GM23338 (cell line): Measurements from ENCODE around the gene CENPL. TPM values are rescaled to one million over a fixed set of nuclear protein-coding genes. Genes with fewer than 3 reads are reported as not detected.

Experiments
- ATAC-seq: fragments of 200-7000 bp; cut with Tn5 transposase; 3 replicates; pipeline ENCODE4 v1.9.1; 2020
- DNase-seq: peaks from one replicate; pipeline ENCODE4 v3.0.0-alpha.2; 2015; ENCODE audit warnings: low spot score
- H2AFZ ChIP-seq: fragments of 200-600 bp; sonication (generic); 2 replicates; pipeline ENCODE4 v1.8.0; 2016; ENCODE audit warnings: antibody characterized with exemption, mild to moderate bottlenecking, moderate library complexity
- H3F3A ChIP-seq: fragments of 200-600 bp; sonication (generic); replicated peaks from 2 replicates; pipeline ENCODE4 v1.8.0; 2017; ENCODE audit warnings: antibody characterized with exemption, mixed run types, low read depth
- H3K27ac ChIP-seq: fragments of 200-600 bp; sonication (generic); 2 replicates; pipeline ENCODE4 v1.6.1; 2016; ENCODE audit warnings: low read depth
- H3K27me3 ChIP-seq: fragments of 200-600 bp; sonication (generic); 2 replicates; pipeline ENCODE4 v1.8.0; 2016; ENCODE audit warnings: mild to moderate bottlenecking, mixed run types, moderate library complexity; ENCODE audit not compliant: insufficient read depth
- H3K36me3 ChIP-seq: fragments of 200-600 bp; sonication (generic); 2 replicates; pipeline ENCODE4 v1.8.0; 2016; ENCODE audit warnings: mild to moderate bottlenecking; ENCODE audit not compliant: insufficient read depth
- H3K4me1 ChIP-seq: fragments of 200-600 bp; sonication (generic); 2 replicates; pipeline ENCODE4 v1.8.0; 2016; ENCODE audit warnings: mild to moderate bottlenecking, moderate library complexity; ENCODE audit not compliant: insufficient read depth
- H3K4me2 ChIP-seq: fragments of 200-600 bp; sonication (generic); 2 replicates; pipeline ENCODE4 v1.7.1; 2017; ENCODE audit warnings: mixed run types
- H3K4me3 ChIP-seq: fragments of 200-600 bp; sonication (generic); 2 replicates; pipeline ENCODE4 v1.6.1; 2016; ENCODE audit warnings: mixed run types
- H3K79me2 ChIP-seq: fragments of 200-600 bp; sonication (generic); replicated peaks from 2 replicates; pipeline ENCODE4 v1.8.0; 2017; ENCODE audit warnings: mild to moderate bottlenecking; ENCODE audit not compliant: insufficient read depth
- H3K9me2 ChIP-seq: fragments of 200-600 bp; sonication (generic); 2 replicates; pipeline ENCODE4 v1.8.0; 2017; ENCODE audit not compliant: insufficient read depth
- H4K20me1 ChIP-seq: fragments of 200-600 bp; sonication (generic); replicated peaks from 2 replicates; pipeline ENCODE4 v1.8.0; 2017; ENCODE audit warnings: mild to moderate bottlenecking; ENCODE audit not compliant: insufficient read depth
- H3K27ac Mint-ChIP-seq: 2 replicates; pipeline ENCODE4 v1.8.0; 2020; ENCODE audit warnings: inconsistent platforms, mild to moderate bottlenecking, moderate library complexity, mixed read lengths
- H3K27me3 Mint-ChIP-seq: 3 replicates; pipeline ENCODE4 v1.8.0; 2022; ENCODE audit warnings: low read depth, mild to moderate bottlenecking, moderate library complexity, mixed read lengths, inconsistent platforms; ENCODE audit not compliant: insufficient read depth, poor library complexity
- H3K36me3 Mint-ChIP-seq: 3 replicates; pipeline ENCODE4 v1.8.0; 2021; ENCODE audit warnings: low read depth, mild to moderate bottlenecking, inconsistent platforms, moderate library complexity, mixed read lengths
- H3K4me1 Mint-ChIP-seq: 3 replicates; pipeline ENCODE4 v1.8.0; 2020; ENCODE audit warnings: mild to moderate bottlenecking, inconsistent platforms, mixed read lengths
- H3K4me3 Mint-ChIP-seq: 3 replicates; pipeline ENCODE4 v1.8.0; 2021; ENCODE audit warnings: moderate library complexity, mild to moderate bottlenecking, inconsistent platforms, mixed read lengths
- H3K9me3 Mint-ChIP-seq: 3 replicates; pipeline ENCODE4 v1.8.0; 2020; ENCODE audit warnings: moderate library complexity, mild to moderate bottlenecking, inconsistent platforms, mixed read lengths
- CREB1 ChIP-seq: fragments of 250-450 bp; sonication (Bioruptor Pico); IDR thresholded peaks from 2 replicates; pipeline ENCODE4 v1.5.0; 2020; ENCODE audit warnings: low read depth, mild to moderate bottlenecking, moderate library complexity
- EZH2 ChIP-seq: fragments of 200-600 bp; sonication (generic); IDR thresholded peaks from one replicate; pipeline ENCODE4 v1.8.0; 2017; ENCODE audit warnings: antibody characterized with exemption, mild to moderate bottlenecking, low read depth; ENCODE audit not compliant: unreplicated experiment
- EZH2phosphoT487 ChIP-seq: fragments of 200-600 bp; sonication (generic); IDR thresholded peaks from one replicate; pipeline ENCODE4 v1.8.1; 2018; ENCODE audit warnings: antibody characterized with exemption; ENCODE audit not compliant: unreplicated experiment
- JUNB ChIP-seq: IDR thresholded peaks from one replicate; pipeline ENCODE4 v1.6.1; 2016; ENCODE audit warnings: antibody characterized with exemption; ENCODE audit not compliant: unreplicated experiment
- NANOG ChIP-seq: IDR thresholded peaks from 2 replicates; pipeline ENCODE4 v1.6.1; 2016; ENCODE audit warnings: antibody characterized with exemption, borderline replicate concordance
- POLR2AphosphoS5 ChIP-seq: IDR thresholded peaks from 2 replicates; pipeline ENCODE4 v1.6.1; 2016; ENCODE audit warnings: antibody characterized with exemption, low read depth
- STAT1 ChIP-seq: IDR thresholded peaks from one replicate; pipeline ENCODE4 v1.6.1; 2016; ENCODE audit warnings: antibody characterized with exemption; ENCODE audit not compliant: unreplicated experiment
- ZNF114 ChIP-seq: fragments of 250-450 bp; sonication (Bioruptor Pico); IDR thresholded peaks from 2 replicates; pipeline ENCODE4 v1.5.0; 2020; ENCODE audit warnings: mild to moderate bottlenecking, moderate library complexity
- ZNF331 ChIP-seq: fragments of 250-450 bp; sonication (Bioruptor Pico); IDR thresholded peaks from 2 replicates; pipeline ENCODE4 v1.5.0; 2020; ENCODE audit warnings: low read depth, mild to moderate bottlenecking, moderate library complexity
- polyA plus RNA-seq: library from polyadenylated mRNA; unstranded; fragments of >200 nt; fragmentation: Nextera tagmentation; extraction: Ambion mirVana; gene quantifications from 2 replicates; pipeline ENCODE4 v1.2.1, GENCODE V29; 2016
- total RNA-seq: library from RNA; depleted of rRNA; stranded (reverse); fragments of >200 nt; shearing (Covaris generic); gene quantifications from 2 replicates; pipeline ENCODE4 v1.2.3, GENCODE V29; 2014
- TF ChIP-seq, protein P1 (sequence below): IDR thresholded peaks from one replicate; pipeline ENCODE4 v1.6.1; 2018; ENCODE audit warnings: antibody characterized with exemption; ENCODE audit not compliant: unreplicated experiment
- TF ChIP-seq, protein P2 (sequence below), 2 experiments: fragments of 200-600 bp in 1 of 2; sonication (generic) in 1 of 2; conservative IDR thresholded peaks; 2 replicates each; pipeline versions ENCODE4 v1.5.1 to v1.6.1; 2016 to 2017; ENCODE audit warnings: antibody characterized with exemption in 2 of 2, low read depth in 2 of 2, mild to moderate bottlenecking in 2 of 2, moderate library complexity in 1 of 2
- TF ChIP-seq, protein P3 (sequence below): fragments of 250-450 bp; sonication (Bioruptor Pico); IDR thresholded peaks from 2 replicates; pipeline ENCODE4 v1.5.0; 2020; ENCODE audit warnings: mild to moderate bottlenecking, moderate library complexity
- TF ChIP-seq, protein P4 (sequence below): IDR thresholded peaks from 2 replicates; pipeline ENCODE4 v1.6.1; 2016; ENCODE audit warnings: antibody characterized with exemption

CENPL gene
- total and polyA plus RNA-seq, 2 experiments from 2014 or later: 13.6 to 23.5 TPM

DNA sequence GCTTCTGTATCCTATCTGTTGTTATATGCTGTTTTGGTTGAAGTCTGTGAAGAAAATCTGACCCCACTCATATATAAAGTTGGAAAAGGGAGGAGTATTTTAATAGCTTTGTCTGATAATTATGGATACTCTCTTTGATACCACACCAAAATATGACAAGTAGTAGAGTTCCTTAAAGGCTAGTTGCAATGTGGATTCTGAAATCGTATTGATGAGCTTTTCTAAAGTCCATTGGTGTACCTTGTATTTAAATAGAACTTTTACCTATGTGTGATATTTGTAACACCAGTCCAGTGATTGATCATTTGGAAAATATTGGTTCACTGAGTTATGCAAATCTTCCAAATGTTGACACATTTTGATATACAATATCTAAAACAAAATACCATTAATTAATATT, 35.4 kb upstream of the CENPL start:
- Mint-ChIP-seq H3K4me3 (no peak overlapping the region), H3K9me3 (no peaks in the 10 kb centered on the region), H3K27ac (no peak overlapping the region), H3K27me3 (peaks cover 37% of the 10 kb centered on the region), H3K36me3 (peaks cover 76% of the 10 kb centered on the region), H3K4me1 (peaks cover 15% of the 10 kb centered on the region)
- ATAC-seq (no peak), DNase-seq (no peak)
- peaks cover 6% of the 10 kb centered on the region; the same call in 1 of the 2 replicates for H3K79me2 ChIP-seq
- no peak overlapping the region for H2AFZ ChIP-seq
- TF ChIP-seq NANOG: no peak
- no peak for TF ChIP-seq EZH2
- no peak for TF ChIP-seq JUNB
- no peak for TF ChIP-seq ZNF331
- TF ChIP-seq, protein P1, sequence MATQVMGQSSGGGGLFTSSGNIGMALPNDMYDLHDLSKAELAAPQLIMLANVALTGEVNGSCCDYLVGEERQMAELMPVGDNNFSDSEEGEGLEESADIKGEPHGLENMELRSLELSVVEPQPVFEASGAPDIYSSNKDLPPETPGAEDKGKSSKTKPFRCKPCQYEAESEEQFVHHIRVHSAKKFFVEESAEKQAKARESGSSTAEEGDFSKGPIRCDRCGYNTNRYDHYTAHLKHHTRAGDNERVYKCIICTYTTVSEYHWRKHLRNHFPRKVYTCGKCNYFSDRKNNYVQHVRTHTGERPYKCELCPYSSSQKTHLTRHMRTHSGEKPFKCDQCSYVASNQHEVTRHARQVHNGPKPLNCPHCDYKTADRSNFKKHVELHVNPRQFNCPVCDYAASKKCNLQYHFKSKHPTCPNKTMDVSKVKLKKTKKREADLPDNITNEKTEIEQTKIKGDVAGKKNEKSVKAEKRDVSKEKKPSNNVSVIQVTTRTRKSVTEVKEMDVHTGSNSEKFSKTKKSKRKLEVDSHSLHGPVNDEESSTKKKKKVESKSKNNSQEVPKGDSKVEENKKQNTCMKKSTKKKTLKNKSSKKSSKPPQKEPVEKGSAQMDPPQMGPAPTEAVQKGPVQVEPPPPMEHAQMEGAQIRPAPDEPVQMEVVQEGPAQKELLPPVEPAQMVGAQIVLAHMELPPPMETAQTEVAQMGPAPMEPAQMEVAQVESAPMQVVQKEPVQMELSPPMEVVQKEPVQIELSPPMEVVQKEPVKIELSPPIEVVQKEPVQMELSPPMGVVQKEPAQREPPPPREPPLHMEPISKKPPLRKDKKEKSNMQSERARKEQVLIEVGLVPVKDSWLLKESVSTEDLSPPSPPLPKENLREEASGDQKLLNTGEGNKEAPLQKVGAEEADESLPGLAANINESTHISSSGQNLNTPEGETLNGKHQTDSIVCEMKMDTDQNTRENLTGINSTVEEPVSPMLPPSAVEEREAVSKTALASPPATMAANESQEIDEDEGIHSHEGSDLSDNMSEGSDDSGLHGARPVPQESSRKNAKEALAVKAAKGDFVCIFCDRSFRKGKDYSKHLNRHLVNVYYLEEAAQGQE: no peak
- TF ChIP-seq, protein P2, sequence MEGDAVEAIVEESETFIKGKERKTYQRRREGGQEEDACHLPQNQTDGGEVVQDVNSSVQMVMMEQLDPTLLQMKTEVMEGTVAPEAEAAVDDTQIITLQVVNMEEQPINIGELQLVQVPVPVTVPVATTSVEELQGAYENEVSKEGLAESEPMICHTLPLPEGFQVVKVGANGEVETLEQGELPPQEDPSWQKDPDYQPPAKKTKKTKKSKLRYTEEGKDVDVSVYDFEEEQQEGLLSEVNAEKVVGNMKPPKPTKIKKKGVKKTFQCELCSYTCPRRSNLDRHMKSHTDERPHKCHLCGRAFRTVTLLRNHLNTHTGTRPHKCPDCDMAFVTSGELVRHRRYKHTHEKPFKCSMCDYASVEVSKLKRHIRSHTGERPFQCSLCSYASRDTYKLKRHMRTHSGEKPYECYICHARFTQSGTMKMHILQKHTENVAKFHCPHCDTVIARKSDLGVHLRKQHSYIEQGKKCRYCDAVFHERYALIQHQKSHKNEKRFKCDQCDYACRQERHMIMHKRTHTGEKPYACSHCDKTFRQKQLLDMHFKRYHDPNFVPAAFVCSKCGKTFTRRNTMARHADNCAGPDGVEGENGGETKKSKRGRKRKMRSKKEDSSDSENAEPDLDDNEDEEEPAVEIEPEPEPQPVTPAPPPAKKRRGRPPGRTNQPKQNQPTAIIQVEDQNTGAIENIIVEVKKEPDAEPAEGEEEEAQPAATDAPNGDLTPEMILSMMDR (conservative IDR thresholded peaks at IDR 0.05; ENCODE audit: low read depth in 2 of 2): no peak
- TF ChIP-seq, protein P3, sequence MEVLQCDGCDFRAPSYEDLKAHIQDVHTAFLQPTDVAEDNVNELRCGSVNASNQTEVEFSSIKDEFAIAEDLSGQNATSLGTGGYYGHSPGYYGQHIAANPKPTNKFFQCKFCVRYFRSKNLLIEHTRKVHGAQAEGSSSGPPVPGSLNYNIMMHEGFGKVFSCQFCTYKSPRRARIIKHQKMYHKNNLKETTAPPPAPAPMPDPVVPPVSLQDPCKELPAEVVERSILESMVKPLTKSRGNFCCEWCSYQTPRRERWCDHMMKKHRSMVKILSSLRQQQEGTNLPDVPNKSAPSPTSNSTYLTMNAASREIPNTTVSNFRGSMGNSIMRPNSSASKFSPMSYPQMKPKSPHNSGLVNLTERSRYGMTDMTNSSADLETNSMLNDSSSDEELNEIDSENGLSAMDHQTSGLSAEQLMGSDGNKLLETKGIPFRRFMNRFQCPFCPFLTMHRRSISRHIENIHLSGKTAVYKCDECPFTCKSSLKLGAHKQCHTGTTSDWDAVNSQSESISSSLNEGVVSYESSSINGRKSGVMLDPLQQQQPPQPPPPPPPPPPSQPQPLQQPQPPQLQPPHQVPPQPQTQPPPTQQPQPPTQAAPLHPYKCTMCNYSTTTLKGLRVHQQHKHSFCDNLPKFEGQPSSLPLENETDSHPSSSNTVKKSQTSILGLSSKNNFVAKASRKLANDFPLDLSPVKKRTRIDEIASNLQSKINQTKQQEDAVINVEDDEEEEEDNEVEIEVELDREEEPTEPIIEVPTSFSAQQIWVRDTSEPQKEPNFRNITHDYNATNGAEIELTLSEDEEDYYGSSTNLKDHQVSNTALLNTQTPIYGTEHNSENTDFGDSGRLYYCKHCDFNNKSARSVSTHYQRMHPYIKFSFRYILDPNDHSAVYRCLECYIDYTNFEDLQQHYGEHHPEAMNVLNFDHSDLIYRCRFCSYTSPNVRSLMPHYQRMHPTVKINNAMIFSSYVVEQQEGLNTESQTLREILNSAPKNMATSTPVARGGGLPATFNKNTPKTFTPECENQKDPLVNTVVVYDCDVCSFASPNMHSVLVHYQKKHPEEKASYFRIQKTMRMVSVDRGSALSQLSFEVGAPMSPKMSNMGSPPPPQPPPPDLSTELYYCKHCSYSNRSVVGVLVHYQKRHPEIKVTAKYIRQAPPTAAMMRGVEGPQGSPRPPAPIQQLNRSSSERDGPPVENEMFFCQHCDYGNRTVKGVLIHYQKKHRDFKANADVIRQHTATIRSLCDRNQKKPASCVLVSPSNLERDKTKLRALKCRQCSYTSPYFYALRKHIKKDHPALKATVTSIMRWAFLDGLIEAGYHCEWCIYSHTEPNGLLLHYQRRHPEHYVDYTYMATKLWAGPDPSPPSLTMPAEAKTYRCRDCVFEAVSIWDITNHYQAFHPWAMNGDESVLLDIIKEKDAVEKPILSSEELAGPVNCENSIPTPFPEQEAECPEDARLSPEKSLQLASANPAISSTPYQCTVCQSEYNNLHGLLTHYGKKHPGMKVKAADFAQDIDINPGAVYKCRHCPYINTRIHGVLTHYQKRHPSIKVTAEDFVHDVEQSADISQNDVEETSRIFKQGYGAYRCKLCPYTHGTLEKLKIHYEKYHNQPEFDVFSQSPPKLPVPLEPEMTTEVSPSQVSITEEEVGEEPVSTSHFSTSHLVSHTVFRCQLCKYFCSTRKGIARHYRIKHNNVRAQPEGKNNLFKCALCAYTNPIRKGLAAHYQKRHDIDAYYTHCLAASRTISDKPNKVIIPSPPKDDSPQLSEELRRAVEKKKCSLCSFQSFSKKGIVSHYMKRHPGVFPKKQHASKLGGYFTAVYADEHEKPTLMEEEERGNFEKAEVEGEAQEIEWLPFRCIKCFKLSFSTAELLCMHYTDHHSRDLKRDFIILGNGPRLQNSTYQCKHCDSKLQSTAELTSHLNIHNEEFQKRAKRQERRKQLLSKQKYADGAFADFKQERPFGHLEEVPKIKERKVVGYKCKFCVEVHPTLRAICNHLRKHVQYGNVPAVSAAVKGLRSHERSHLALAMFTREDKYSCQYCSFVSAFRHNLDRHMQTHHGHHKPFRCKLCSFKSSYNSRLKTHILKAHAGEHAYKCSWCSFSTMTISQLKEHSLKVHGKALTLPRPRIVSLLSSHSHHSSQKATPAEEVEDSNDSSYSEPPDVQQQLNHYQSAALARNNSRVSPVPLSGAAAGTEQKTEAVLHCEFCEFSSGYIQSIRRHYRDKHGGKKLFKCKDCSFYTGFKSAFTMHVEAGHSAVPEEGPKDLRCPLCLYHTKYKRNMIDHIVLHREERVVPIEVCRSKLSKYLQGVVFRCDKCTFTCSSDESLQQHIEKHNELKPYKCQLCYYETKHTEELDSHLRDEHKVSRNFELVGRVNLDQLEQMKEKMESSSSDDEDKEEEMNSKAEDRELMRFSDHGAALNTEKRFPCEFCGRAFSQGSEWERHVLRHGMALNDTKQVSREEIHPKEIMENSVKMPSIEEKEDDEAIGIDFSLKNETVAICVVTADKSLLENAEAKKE (CRISPR knock-in tag): no peak
- no peak for TF ChIP-seq STAT1
- TF ChIP-seq, protein P4, sequence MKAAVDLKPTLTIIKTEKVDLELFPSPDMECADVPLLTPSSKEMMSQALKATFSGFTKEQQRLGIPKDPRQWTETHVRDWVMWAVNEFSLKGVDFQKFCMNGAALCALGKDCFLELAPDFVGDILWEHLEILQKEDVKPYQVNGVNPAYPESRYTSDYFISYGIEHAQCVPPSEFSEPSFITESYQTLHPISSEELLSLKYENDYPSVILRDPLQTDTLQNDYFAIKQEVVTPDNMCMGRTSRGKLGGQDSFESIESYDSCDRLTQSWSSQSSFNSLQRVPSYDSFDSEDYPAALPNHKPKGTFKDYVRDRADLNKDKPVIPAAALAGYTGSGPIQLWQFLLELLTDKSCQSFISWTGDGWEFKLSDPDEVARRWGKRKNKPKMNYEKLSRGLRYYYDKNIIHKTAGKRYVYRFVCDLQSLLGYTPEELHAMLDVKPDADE: no peak
- TF ChIP-seq POLR2AphosphoS5: no peak
- no peak for TF ChIP-seq CREB1 (CRISPR knock-in tag)
- TF ChIP-seq ZNF114 (CRISPR knock-in tag): no peak
- TF ChIP-seq EZH2phosphoT487: no peak
- H3K4me3 ChIP-seq: no peak overlapping the region
- no peak overlapping the region for H3K4me2 ChIP-seq
- peaks cover 11% of the 10 kb centered on the region; the same call in 1 of the 2 replicates for H3K4me1 ChIP-seq
- H3K27ac ChIP-seq: peak overlapping the region; percentile 96; the same call in 1 of the 2 replicates
- H4K20me1 ChIP-seq: 0 out of 2 replicates have a peak, but pooled peaks cover 6% of the 10 kb centered on the region
- peaks cover 41% of the 10 kb centered on the region for H3F3A ChIP-seq
- peaks cover 24% of the 10 kb centered on the region for H3K36me3 ChIP-seq
- no peaks in the 10 kb centered on the region for H3K27me3 ChIP-seq
- no peaks in the 10 kb centered on the region for H3K9me2 ChIP-seq
